Endothelial cell of umbilical vein (primary cell): ENCODE results near the gene ME3. TPM values are rescaled to one million over a fixed set of nuclear protein-coding genes. Genes with fewer than 3 reads are reported as not detected.

ENCODE experiments used
- BruUV-seq: library from RNA; stranded (reverse); fragments of 400-500 nt; replicated peaks from 2 replicates; lab custom pipeline; 2021; lab: Mats Ljungman, UMichigan
- CTCF ChIA-PET: fragments of 300-600, 350-600 bp; sonication (Branson Sonifier 250); formaldehyde crosslinking; loops from one replicate; lab custom pipeline; 2021; ENCODE audit warnings: antibody characterized with exemption, inconsistent platforms; lab: Charles Lee
- POLR2A ChIA-PET: fragments of 300-600, 350-600 bp; sonication (Branson Sonifier 250); formaldehyde crosslinking; loops from one replicate; lab custom pipeline; 2021; ENCODE audit warnings: antibody characterized with exemption, inconsistent platforms; lab: Charles Lee
- DNase-seq: peaks from one replicate; pipeline ENCODE4 v3.0.0-alpha.2; 2011; ENCODE audit warnings: low read depth, low spot score
- FAIRE-seq: peaks from 2 replicates; lab custom pipeline; 2011; peaks lifted over from hg19 to GRCh38; lab: Jason Lieb, UNC
- H2AFZ ChIP-seq: 2 replicates; pipeline ENCODE4 v1.6.0; 2012; ENCODE audit warnings: low read depth, low read length, control low read depth, inconsistent platforms
- H3K27ac ChIP-seq: 2 replicates; pipeline ENCODE4 v1.5.1; 2011; ENCODE audit warnings: low read depth, mild to moderate bottlenecking, control low read depth, low read length, moderate library complexity; ENCODE audit not compliant: insufficient read depth
- H3K27me3 ChIP-seq, 2 experiments: 2 replicates each; pipeline versions ENCODE4 v1.6.0 to v1.6.1; 2011; ENCODE audit warnings: low read length in 2 of 2, mixed read lengths in 1 of 2; ENCODE audit not compliant: control insufficient read depth in 2 of 2, insufficient read depth in 2 of 2
- H3K36me3 ChIP-seq, 2 experiments: 2 replicates in 1 of 2; 3 replicates in 1 of 2; pipeline ENCODE4 v1.5.1; 2011; ENCODE audit warnings: low read length in 2 of 2, mild to moderate bottlenecking in 1 of 2, moderate library complexity in 1 of 2; ENCODE audit not compliant: control insufficient read depth in 2 of 2, insufficient read depth in 2 of 2; ENCODE audit errors: extremely low read depth in 1 of 2
- H3K4me1 ChIP-seq: 3 replicates; pipeline ENCODE4 v1.5.1; 2011; ENCODE audit warnings: mild to moderate bottlenecking, low read length; ENCODE audit not compliant: control insufficient read depth, insufficient read depth; ENCODE audit errors: extremely low read depth
- H3K4me2 ChIP-seq: 2 replicates; pipeline ENCODE4 v1.6.1; 2011; ENCODE audit warnings: low read length, control low read depth, mixed read lengths; ENCODE audit not compliant: insufficient read depth
- H3K4me3 ChIP-seq, 3 experiments: fragments of 200-600 bp in 1 of 3; sonication (generic), shearing (Covaris generic) in 1 of 3; replicated peaks in 1 of 3; 2 replicates each; pipeline ENCODE4 v1.5.1; 2011 to 2016; ENCODE audit warnings: control low read depth in 3 of 3, low read length in 3 of 3, mild to moderate bottlenecking in 2 of 3, inconsistent platforms in 1 of 3, low read depth in 1 of 3, moderate library complexity in 1 of 3; ENCODE audit not compliant: insufficient read depth in 1 of 3
- H3K79me2 ChIP-seq: 2 replicates; pipeline ENCODE4 v1.6.0; 2012; ENCODE audit warnings: low read length, inconsistent platforms; ENCODE audit not compliant: control insufficient read depth, insufficient read depth
- H3K9ac ChIP-seq: replicated peaks from 2 replicates; pipeline ENCODE3; 2011; ENCODE audit warnings: low read length, control low read depth; ENCODE audit not compliant: insufficient read depth; ENCODE audit errors: extremely low read depth
- H3K9me1 ChIP-seq: replicated peaks from 3 replicates; pipeline ENCODE4 v1.6.0; 2011; ENCODE audit warnings: mild to moderate bottlenecking, low read length; ENCODE audit not compliant: control insufficient read depth, insufficient read depth; ENCODE audit errors: extremely low read depth
- H3K9me3 ChIP-seq: replicated peaks from 2 replicates; pipeline ENCODE4 v1.5.1; 2012; ENCODE audit warnings: low read length, inconsistent platforms; ENCODE audit not compliant: control insufficient read depth, insufficient read depth
- H4K20me1 ChIP-seq: replicated peaks from 2 replicates; pipeline ENCODE3; 2011; ENCODE audit warnings: mild to moderate bottlenecking, low read length; ENCODE audit not compliant: control insufficient read depth, insufficient read depth; ENCODE audit errors: extremely low read depth
- EZH2 ChIP-seq: IDR thresholded peaks from 2 replicates; pipeline ENCODE4 v1.6.1; 2012; ENCODE audit warnings: borderline replicate concordance, low read depth, mild to moderate bottlenecking, moderate library complexity, low read length, inconsistent platforms; ENCODE audit not compliant: severe bottlenecking
- FOS ChIP-seq: IDR thresholded peaks from 2 replicates; pipeline ENCODE4 v1.6.1; 2011; ENCODE audit warnings: mild to moderate bottlenecking, low read length, moderate library complexity, borderline replicate concordance; ENCODE audit not compliant: insufficient read depth
- GATA2 ChIP-seq: IDR thresholded peaks from 2 replicates; pipeline ENCODE4 v1.7.0; 2011; ENCODE audit warnings: low read depth, mild to moderate bottlenecking, moderate library complexity, mixed read lengths, low read length; ENCODE audit not compliant: insufficient read length, insufficient read depth
- JUN ChIP-seq: IDR thresholded peaks from 2 replicates; pipeline ENCODE4 v1.6.1; 2011; ENCODE audit warnings: borderline replicate concordance, low read depth; ENCODE audit not compliant: insufficient read length, insufficient read depth
- MYC ChIP-seq: IDR thresholded peaks from one replicate; pipeline ENCODE4 v1.6.1; 2011; ENCODE audit warnings: mild to moderate bottlenecking, low read depth, low read length
- POLR2A ChIP-seq: IDR thresholded peaks from 2 replicates; pipeline ENCODE4 v1.6.1; 2012; ENCODE audit warnings: low read depth, mild to moderate bottlenecking, control low read depth, low read length
- POLR2AphosphoS5 ChIP-seq: IDR thresholded peaks from 2 replicates; pipeline ENCODE4 v1.6.1; 2012; ENCODE audit warnings: low read depth, mild to moderate bottlenecking, control low read depth, low read length, moderate library complexity; ENCODE audit not compliant: insufficient read depth
- dilution Hi-C: fragments of 300-500 bp; cut with MboI; formaldehyde crosslinking; loops from one replicate; pipeline ENCODE4 v1.15.0; 2019; ENCODE audit warnings: low sequenced_read_pairs; ENCODE audit not compliant: extremely low pct_ligation_motif_present
- intact Hi-C: fragments of 100-400 bp; cut with micrococcal nuclease; formaldehyde crosslinking; loops from one replicate; pipeline ENCODE4 v1.10.0; 2022
- polyA plus RNA-seq, 4 experiments: library from polyadenylated mRNA; depleted of rRNA in 3 of 4; stranded (reverse) in 3 of 4; unstranded in 1 of 4; fragments of >200 nt; gene quantifications; 2 replicates each; pipeline versions ENCODE4 v1.2.1 to v1.2.3, GENCODE V29; 2011 to 2012; ENCODE audit warnings: missing spikeins in 1 of 4
- total RNA-seq: library from RNA; stranded (reverse); gene quantifications from 2 replicates; pipeline ENCODE4 v1.2.3, GENCODE V29; 2021
- TF ChIP-seq, protein P1 (sequence below), 2 donors: IDR thresholded peaks; 1 replicate in 1 of 2; 2 replicates in 1 of 2; pipeline ENCODE4 v1.5.1; 2011; ENCODE audit warnings: low read length in 2 of 2, mild to moderate bottlenecking in 2 of 2, moderate library complexity in 2 of 2, control low read depth in 1 of 2, inconsistent platforms in 1 of 2, low read depth in 1 of 2; ENCODE audit not compliant: insufficient read depth in 1 of 2; ENCODE audit errors: extremely low read depth in 1 of 2
- TF ChIP-seq, protein P2 (sequence below): IDR thresholded peaks from 2 replicates; pipeline ENCODE4 v1.6.1; 2011; ENCODE audit not compliant: insufficient read depth, insufficient read length

Gene ME3
- total and polyA plus RNA-seq, 2 donors (not counting 3 experiments of a cell fraction or from before 2014, with no cell fraction given), result 26.9 to 30.4 TPM

DNA sequence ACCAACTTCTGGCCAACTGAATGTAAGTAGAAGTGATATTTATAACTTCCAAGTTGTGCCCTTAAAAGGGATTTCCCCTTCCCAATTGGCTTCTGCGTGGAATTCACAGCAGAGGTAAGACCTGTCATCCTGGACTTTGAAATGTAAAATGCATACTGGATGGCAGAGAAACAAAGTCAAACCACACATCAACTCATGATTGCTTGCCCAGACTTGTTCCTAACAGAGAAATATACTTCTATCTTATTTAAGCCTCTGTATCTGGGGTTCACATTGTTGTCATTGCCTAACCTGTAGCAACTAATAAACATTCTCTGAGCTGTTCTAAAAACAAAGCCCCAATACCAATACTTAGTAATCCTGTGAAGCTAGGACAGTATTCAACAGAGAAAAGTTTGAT is 6.2 kb downstream of the ME3 start:
- Histone ChIP-seq H3K9ac (no peak overlapping the region), H2AFZ (no peak overlapping the region), H3K36me3 (no peaks in the 10 kb centered on the region), H3K4me1 (peaks cover 14% of the 10 kb centered on the region), H3K27ac (no peak overlapping the region), H3K79me2 (peaks cover 15% of the 10 kb centered on the region), H3K4me3 (no peak overlapping the region), H3K9me1 (no peaks in the 10 kb centered on the region), H3K9me3 (no peaks in the 10 kb centered on the region), H3K27me3 (no peaks in the 10 kb centered on the region), H4K20me1 (no peaks in the 10 kb centered on the region), H3K4me2 (no peak overlapping the region)
- no peak for FAIRE-seq
- no peak for DNase-seq
- intact Hi-C loops (no loop called here), dilution Hi-C loops (no loop called here)
- no peak for TF ChIP-seq POLR2AphosphoS5
- TF ChIP-seq JUN, result no peak
- TF ChIP-seq, protein P1, sequence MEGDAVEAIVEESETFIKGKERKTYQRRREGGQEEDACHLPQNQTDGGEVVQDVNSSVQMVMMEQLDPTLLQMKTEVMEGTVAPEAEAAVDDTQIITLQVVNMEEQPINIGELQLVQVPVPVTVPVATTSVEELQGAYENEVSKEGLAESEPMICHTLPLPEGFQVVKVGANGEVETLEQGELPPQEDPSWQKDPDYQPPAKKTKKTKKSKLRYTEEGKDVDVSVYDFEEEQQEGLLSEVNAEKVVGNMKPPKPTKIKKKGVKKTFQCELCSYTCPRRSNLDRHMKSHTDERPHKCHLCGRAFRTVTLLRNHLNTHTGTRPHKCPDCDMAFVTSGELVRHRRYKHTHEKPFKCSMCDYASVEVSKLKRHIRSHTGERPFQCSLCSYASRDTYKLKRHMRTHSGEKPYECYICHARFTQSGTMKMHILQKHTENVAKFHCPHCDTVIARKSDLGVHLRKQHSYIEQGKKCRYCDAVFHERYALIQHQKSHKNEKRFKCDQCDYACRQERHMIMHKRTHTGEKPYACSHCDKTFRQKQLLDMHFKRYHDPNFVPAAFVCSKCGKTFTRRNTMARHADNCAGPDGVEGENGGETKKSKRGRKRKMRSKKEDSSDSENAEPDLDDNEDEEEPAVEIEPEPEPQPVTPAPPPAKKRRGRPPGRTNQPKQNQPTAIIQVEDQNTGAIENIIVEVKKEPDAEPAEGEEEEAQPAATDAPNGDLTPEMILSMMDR (IDR thresholded peaks at IDR 0.05; ENCODE audit: extremely low read depth in 1 of 2, insufficient read depth in 1 of 2, low read depth in 1 of 2, low read length in 2 of 2), result no peak
- TF ChIP-seq POLR2A, result no peak
- no peak for TF ChIP-seq EZH2
- no peak for TF ChIP-seq MYC
- TF ChIP-seq FOS, result no peak
- no peak for TF ChIP-seq GATA2
- TF ChIP-seq, protein P2, sequence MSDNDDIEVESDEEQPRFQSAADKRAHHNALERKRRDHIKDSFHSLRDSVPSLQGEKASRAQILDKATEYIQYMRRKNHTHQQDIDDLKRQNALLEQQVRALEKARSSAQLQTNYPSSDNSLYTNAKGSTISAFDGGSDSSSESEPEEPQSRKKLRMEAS, result no peak
- CTCF ChIA-PET, result interaction anchor here (1.2 to 1.5 kb wide), 2 partner anchors 32 to 139 kb away, joined by 3 read pairs; no protein-coding TSS in a partner anchor
- BruUV-seq, result no TSS peak
- POLR2A ChIA-PET, result interaction anchor here (0.6 kb wide), 1 partner anchor 106 kb away, joined by 3 read pairs; no protein-coding TSS in a partner anchor
